KMS-11 (cell line): ENCODE results near the gene GRAMD4.

Source experiments
- H2AFZ ChIP-seq: fragments of 200-600 bp; sonication (generic); 2 replicates; pipeline ENCODE4 v1.6.1; 2016; ENCODE audit warnings: antibody characterized with exemption, mixed run types, low read depth
- H3K27ac ChIP-seq: fragments of 200-600 bp; sonication (generic); 2 replicates; pipeline ENCODE4 v1.6.1; 2016; ENCODE audit warnings: mild to moderate bottlenecking, mixed run types
- H3K27me3 ChIP-seq: fragments of 200-600 bp; sonication (generic); 2 replicates; pipeline ENCODE4 v1.6.1; 2017; ENCODE audit warnings: mild to moderate bottlenecking, low read depth, mixed run types, moderate library complexity; ENCODE audit not compliant: insufficient read depth
- H3K36me3 ChIP-seq: fragments of 200-600 bp; sonication (generic); 2 replicates; pipeline ENCODE4 v1.6.1; 2017; ENCODE audit warnings: mild to moderate bottlenecking, mixed run types; ENCODE audit not compliant: insufficient read depth
- H3K4me1 ChIP-seq: fragments of 200-600 bp; sonication (generic); 2 replicates; pipeline ENCODE4 v1.6.1; 2016; ENCODE audit warnings: mild to moderate bottlenecking, low read depth, mixed run types; ENCODE audit not compliant: poor library complexity, severe bottlenecking
- H3K4me2 ChIP-seq: fragments of 200-600 bp; sonication (generic); 2 replicates; pipeline ENCODE4 v1.7.0; 2016; ENCODE audit warnings: mild to moderate bottlenecking, mixed run types
- H3K4me3 ChIP-seq: fragments of 200-600 bp; sonication (generic); IDR thresholded peaks from 2 replicates; pipeline ENCODE4 v1.6.1; 2017; ENCODE audit warnings: low read depth, low read length, mixed read lengths; ENCODE audit not compliant: insufficient read depth
- H3K79me2 ChIP-seq: fragments of 200-600 bp; sonication (generic); 2 replicates; pipeline ENCODE4 v1.6.1; 2016; ENCODE audit warnings: low read depth, mixed run types; ENCODE audit not compliant: insufficient read depth
- H3K9ac ChIP-seq: fragments of 200-600 bp; sonication (generic); 2 replicates; pipeline ENCODE4 v1.6.1; 2016; ENCODE audit warnings: mild to moderate bottlenecking, mixed run types
- H4K20me1 ChIP-seq: fragments of 200-600 bp; sonication (generic); 2 replicates; pipeline ENCODE4 v1.6.1; 2016; ENCODE audit warnings: mild to moderate bottlenecking, mixed run types; ENCODE audit not compliant: insufficient read depth
- CTCF ChIP-seq: fragments of 200-600 bp; sonication (generic); conservative IDR thresholded peaks from 2 replicates; pipeline ENCODE4 v1.6.1; 2017; ENCODE audit warnings: low read depth, mild to moderate bottlenecking, antibody characterized with exemption, low read length, moderate library complexity, mixed read lengths

Gene GRAMD4

GRCh38 chr22:46625113-46625842 lies 5.1 kb downstream of the GRAMD4 start:
- H3K4me1 ChIP-seq, result no peaks in the 10 kb centered on the region
- H3K4me3 ChIP-seq, result no peak overlapping the region
- H3K79me2 ChIP-seq, result no peaks in the 10 kb centered on the region
- H3K27ac ChIP-seq, result no peak overlapping the region
- H2AFZ ChIP-seq, result no peak overlapping the region
- no peak for TF ChIP-seq CTCF
- H4K20me1 ChIP-seq, result no peaks in the 10 kb centered on the region
- H3K27me3 ChIP-seq, result no peaks in the 10 kb centered on the region
- no peak overlapping the region for H3K9ac ChIP-seq
- H3K36me3 ChIP-seq, result no peaks in the 10 kb centered on the region
- no peak overlapping the region for H3K4me2 ChIP-seq

- Histone ChIP-seq H3K79me2 (no peaks in the 10 kb centered on the region), H3K4me2 (no peak overlapping the region), H3K36me3 (no peaks in the 10 kb centered on the region), H3K4me1 (no peaks in the 10 kb centered on the region), H3K27ac (no peak overlapping the region), H3K4me3 (no peak overlapping the region), H2AFZ (no peak overlapping the region), H4K20me1 (no peaks in the 10 kb centered on the region), H3K9ac (no peak overlapping the region), H3K27me3 (no peaks in the 10 kb centered on the region)
- TF ChIP-seq CTCF, result no peak
Measured at GRCh38 chr22:46625843-46626349, 5.7 kb downstream of the GRAMD4 start.

- no peaks in the 10 kb centered on the region for H3K79me2 ChIP-seq
- no peak overlapping the region for H3K9ac ChIP-seq
- no peaks in the 10 kb centered on the region for H3K4me1 ChIP-seq
- no peak overlapping the region for H2AFZ ChIP-seq
- no peaks in the 10 kb centered on the region for H4K20me1 ChIP-seq
- no peaks in the 10 kb centered on the region for H3K36me3 ChIP-seq
- no peak overlapping the region for H3K4me2 ChIP-seq
- H3K4me3 ChIP-seq, result no peak overlapping the region
- no peaks in the 10 kb centered on the region for H3K27me3 ChIP-seq
- H3K27ac ChIP-seq, result no peak overlapping the region
- TF ChIP-seq CTCF, result no peak
Measured at GRCh38 chr22:46626356-46626755, 6.2 kb downstream of the GRAMD4 start.

- Histone ChIP-seq H3K27me3 (no peaks in the 10 kb centered on the region), H2AFZ (no peak overlapping the region), H3K79me2 (no peaks in the 10 kb centered on the region), H4K20me1 (no peaks in the 10 kb centered on the region), H3K4me2 (no peak overlapping the region), H3K9ac (no peak overlapping the region), H3K4me1 (no peaks in the 10 kb centered on the region), H3K36me3 (no peaks in the 10 kb centered on the region), H3K4me3 (no peak overlapping the region), H3K27ac (no peak overlapping the region)
- no peak for TF ChIP-seq CTCF
Measured at GRCh38 chr22:46626911-46627805, 7.0 kb downstream of the GRAMD4 start.
